Subcutaneous adipose tissue (tissue), 4 donors: ENCODE measurements around the gene TMEM208. TPM values are rescaled to one million over a fixed set of nuclear protein-coding genes. Genes with fewer than 3 reads are reported as not detected.

Source experiments
- CTCF ChIP-seq: fragments of 450-650 bp; IDR thresholded peaks from one replicate; pipeline ENCODE4 v1.5.1; 2016; ENCODE audit warnings: low read depth, mild to moderate bottlenecking, control low read depth, antibody characterized with exemption, moderate library complexity
- total RNA-seq, 4 donors: library from RNA; depleted of rRNA; stranded (reverse); fragments of >200 nt; gene quantifications; one replicate each; pipeline ENCODE4 v1.1.0, GENCODE V29; 2016

Gene TMEM208
- total RNA-seq, 4 donors from 2014 or later, result 21.9 to 36.1 (median 33.3) TPM

DNA sequence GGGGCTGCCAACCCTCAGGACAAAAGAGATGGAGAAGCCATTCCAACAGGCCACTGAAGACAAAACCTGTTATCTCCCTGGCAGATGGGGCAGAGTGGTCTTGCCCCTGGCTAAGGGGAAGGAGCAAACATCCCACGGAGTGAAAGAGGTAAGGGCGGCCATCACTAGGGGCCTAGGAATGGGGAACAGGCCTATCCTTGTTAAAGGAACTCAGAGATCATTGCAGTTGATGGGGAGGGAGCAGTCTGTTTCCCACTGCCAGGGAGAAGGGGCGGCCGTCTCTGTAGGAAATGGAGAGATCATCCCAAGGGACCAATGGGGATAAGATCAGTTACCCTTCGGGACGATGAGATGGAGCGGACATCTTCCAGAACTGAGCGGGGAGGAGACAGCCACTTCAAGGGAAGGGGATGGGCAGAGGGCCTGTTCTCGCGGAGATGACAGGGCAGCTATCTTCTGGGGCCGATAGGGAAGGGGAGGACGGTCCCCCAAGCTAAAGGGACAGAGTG lies 581 bp upstream of the TMEM208 start:
- TF ChIP-seq CTCF, result no peak

DNA sequence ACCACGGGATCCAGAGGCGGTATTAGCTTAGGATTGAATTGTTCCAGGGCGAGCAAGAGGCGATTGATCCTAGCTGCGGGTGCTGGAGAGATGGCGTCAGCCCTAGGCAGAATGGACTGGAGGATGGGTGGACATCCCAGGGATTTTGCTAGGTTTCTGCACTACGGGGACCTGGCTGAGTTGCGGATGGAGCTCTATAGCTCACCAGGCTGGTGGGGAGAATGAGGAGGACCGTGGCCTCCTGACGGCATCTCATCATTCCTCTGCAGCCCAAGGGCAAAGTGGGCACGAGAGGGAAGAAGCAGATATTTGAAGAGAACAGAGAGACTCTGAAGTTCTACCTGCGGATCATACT lies 614 bp downstream of the TMEM208 start:
- no peak for TF ChIP-seq CTCF

DNA sequence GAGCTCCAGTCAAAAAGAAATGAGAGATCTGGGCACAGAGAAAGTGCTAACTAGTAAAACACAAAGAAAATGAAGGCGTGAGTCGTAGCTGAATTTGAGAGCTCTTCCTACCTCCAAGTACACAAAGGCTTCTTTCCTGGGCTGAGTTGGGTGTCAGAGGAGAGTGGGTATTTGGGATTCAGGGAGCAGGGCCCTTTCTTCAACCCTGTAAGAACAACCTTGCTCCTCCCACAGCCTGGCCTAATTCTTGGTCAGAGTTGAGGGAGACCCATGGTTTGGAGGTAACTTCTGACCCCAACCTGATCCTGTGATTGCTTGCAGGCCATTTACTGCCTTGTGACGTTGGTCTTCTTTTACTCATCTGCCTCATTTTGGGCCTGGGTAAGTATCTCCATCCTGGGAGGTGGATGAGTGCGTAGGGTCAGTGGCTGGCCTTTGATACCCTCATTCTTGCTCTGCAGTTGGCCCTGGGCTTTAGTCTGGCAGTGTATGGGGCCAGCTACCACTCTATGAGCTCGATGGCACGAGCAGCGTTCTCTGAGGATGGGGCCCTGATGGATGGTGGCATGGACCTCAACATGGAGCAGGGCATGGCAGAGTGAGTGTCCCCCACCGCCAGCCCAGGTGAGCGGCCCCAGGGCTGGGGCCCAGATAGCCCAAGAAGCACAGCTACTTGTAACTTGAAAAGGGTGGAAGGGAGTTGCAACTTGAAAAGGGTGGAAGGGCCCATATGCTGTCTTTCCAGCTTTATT lies 1.3 kb downstream of the TMEM208 start:
- TF ChIP-seq CTCF, result no peak

GRCh38 chr16:67228905-67229304 lies 2.0 kb downstream of the TMEM208 start:
- TF ChIP-seq CTCF, result no peak

GRCh38 chr16:67229906-67230808 lies 3.2 kb downstream of the TMEM208 start:
- no peak for TF ChIP-seq CTCF

GRCh38 chr16:67230809-67231660 lies 4.1 kb downstream of the TMEM208 start:
- TF ChIP-seq CTCF, result no peak
